GM18870 (cell line): Measurements from ENCODE around the gene PPP2R5E.
A peak's percentile ranks its signal among the peaks of the same experiment; 100 is the strongest.
"Not testable (repeated sequence)": the region's sequence is repeated elsewhere in the genome, so short reads cannot be mapped to it uniquely, and the experiment has no call there.

Source experiments
- ATAC-seq: cut with Tn5 transposase; IDR thresholded peaks from one replicate; pipeline ENCODE4 v1.9.1; 2021; ENCODE audit warnings: moderate library complexity; ENCODE audit not compliant: unreplicated experiment

PPP2R5E gene

GRCh38 chr14:63392236-63392635, 150.9 kb downstream of the PPP2R5E start:
- no peak for ATAC-seq

DNA sequence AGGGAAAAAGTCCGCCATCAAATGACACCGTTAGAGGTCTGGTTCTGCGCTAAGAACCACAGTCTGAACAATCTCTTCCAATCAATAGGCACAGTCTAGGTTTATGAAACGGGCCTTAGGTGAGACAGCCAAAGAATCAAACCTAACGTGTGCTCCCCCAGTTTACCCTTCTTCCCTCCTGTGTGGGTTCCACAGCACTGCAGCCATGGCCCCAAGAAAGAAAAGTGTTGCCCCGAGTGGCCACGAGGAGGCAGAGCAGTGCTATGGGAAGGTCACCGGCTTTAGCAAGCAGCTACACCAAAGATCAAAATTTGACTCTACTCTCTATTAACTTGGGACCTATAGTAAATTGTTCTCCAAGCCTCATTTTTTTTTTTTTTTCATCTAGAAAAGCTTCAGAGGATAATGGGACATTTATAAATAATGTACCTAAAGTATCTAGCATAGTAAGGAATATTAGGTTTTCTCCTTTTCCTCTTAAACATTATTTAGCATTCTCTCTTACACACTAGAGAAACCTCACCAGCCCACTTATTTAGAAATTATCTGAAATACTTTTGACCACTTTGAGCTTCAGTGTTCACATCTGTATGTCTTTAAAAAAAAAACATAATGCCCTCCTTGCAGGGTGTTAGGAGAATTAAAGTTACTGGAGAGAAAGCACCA, 154.3 kb downstream of the PPP2R5E start:
- ATAC-seq = peak; percentile 61

DNA sequence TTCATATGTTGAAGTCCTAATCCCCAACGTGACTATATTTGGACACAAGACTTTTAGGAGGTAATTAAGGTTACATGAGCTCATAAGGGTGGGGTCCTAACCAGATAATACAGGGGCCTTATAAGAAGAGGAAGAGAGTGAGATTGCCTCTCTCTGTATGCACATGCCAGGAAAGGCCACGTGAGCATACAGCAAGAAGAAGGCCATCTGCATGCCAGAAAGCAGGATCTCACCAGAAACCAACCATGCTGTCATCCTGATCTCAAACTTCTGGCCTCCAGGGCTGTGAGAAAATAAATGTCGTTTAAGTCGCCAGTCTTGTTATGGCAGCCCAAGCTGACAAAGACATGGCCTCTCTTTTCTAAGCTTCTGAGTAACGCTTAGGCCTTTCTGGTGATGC, 155.5 kb downstream of the PPP2R5E start:
- no peak for ATAC-seq

- peak; percentile 93 for ATAC-seq
These were observed 159.3 kb downstream of the PPP2R5E start for GRCh38 chr14:63383776-63384367.

DNA sequence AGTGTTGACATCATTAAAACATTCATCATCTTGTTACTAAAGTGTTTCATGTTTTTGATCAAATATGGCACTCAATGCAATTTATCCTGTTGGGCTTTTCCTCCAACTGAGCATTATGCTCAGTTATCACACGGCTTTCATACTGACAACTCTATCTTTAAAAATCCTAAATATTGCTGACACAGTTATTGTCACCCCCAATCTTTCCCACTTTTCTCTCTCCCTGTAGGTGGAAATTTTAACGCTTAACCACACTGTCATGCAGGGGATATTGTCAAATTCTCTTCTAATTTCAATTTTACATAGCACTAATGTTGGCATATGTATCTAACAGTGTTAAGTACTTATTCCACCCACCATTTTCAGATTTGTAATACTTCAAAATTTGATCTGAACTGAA, 164.7 kb downstream of the PPP2R5E start:
- ATAC-seq = no peak

DNA sequence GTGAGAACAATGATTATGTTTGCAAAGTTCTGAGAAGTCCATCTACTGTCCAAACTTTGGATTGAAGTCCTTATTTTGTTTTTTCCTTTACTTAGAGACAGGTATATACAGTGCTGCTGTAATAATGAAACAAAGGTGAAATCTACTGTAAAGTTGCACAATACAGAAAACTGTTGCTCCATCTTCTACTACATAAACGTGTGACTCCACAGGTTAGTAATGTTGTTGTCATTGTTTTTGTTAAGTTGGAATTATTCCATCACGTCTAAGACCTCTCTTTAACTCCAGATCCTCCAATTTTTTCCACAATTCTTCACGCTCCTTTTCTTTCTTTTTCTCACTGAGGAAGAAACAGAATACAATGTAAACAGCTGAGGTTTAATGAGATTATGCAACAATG, 167.4 kb downstream of the PPP2R5E start:
- ATAC-seq = no peak

DNA sequence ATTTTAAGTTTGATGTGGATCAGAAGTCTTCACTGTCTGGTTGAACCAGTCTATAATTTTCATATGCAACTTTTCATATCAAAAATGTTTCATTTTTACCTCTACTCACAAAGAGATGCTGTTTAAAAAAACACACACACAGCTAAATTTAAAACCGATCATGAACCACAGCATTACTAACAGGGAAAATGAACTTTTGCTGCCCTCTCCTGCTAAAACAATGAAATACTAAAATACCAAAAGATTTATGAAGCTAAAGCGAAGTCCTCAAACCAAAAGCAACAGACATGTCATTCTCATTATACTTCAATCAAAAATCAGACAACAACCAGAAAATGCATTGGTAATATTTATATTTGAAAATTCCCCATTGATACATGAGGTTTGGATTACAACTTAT, 171.6 kb downstream of the PPP2R5E start:
- ATAC-seq = not testable (repeated sequence)

GRCh38 chr14:63371033-63371432, 172.1 kb downstream of the PPP2R5E start:
- ATAC-seq = no peak

DNA sequence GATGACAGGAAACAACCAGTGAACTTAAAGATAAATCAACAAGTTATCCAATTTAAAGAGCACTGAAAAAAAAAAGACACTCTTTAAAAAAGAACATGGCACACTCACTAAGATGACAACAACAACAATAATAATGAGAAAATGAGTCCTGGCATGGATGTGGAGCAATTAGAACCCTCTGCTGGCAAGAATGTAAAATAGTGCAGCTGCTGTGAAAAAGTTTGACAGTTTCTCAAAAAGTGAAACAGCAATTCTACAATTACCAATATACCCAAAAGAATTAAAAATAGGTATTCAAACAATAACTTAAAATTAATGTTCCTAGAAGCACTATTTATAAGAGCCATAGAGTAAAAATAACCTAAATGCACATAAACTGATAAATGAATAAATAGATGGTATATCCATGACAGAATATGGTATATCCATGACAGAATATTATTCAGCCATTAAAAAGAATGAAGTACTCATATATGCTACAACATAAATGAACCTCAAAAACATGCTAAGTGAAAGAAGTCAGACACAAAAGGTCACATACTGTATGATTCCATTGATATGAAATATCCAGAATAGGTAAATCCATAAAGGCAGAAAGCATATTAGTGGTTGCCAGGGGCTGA, 175.3 kb downstream of the PPP2R5E start:
- no peak for ATAC-seq

GRCh38 chr14:63362389-63362819, 180.8 kb downstream of the PPP2R5E start:
- no peak for ATAC-seq

- ATAC-seq = no peak
These were observed 181.4 kb downstream of the PPP2R5E start for GRCh38 chr14:63361790-63362189.

GRCh38 chr14:63357841-63358240, 185.3 kb downstream of the PPP2R5E start:
- ATAC-seq = no peak

DNA sequence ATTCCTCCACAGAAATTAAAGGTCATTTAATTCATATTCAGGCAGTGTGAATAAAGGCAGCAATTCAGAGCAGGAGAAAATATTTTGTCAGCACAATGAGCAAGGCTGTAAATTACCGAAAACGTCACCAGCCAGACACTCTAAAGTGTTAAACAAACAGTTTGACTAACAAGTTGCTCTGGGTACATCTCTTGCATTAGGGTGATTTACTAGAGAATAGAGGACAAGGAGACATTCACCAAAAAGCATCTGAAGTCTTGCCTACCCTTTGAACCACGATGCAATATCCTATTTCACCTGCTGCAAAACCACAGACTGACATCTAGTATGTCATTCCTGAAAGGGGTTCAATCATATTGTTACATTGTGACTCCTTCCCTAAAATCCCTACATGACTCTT, 197.4 kb downstream of the PPP2R5E start:
- no peak for ATAC-seq

DNA sequence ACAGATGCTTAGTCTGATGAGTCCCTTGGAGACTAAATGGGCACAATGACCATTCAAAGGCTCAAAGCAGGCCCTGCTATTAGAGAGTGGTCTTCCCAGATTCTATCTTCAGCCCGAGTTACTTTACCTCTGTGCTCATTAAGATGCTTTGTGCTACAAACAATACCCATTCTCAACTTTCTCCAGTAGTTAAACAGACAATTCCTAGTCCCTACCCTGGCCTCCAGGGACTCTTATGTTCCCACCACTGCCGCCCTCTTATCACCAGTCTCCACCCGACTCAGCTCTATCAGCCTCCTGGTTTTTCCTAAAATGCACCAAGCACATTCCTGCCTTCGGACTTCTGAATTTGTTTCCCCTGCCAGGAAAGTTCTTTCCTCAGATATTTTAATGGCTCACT, 198.8 kb downstream of the PPP2R5E start:
- no peak for ATAC-seq

DNA sequence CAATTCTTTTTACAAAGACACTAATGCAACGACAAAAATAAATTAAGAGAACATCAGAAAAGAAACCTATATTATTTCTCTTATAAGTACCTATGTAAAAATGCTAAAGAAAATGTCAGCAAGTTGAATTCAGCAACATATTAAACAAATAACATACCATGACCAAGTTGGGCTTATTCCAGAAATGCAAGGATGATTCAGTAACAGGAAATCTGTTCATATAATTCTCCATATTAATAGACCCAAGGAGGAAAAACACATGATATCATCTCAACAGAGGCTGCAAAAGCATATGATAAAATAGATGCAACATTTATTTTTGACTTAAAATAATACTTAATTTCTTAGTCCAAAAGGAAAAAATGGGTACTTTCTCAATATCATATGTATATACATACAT, 199.3 kb downstream of the PPP2R5E start:
- ATAC-seq = no peak

DNA sequence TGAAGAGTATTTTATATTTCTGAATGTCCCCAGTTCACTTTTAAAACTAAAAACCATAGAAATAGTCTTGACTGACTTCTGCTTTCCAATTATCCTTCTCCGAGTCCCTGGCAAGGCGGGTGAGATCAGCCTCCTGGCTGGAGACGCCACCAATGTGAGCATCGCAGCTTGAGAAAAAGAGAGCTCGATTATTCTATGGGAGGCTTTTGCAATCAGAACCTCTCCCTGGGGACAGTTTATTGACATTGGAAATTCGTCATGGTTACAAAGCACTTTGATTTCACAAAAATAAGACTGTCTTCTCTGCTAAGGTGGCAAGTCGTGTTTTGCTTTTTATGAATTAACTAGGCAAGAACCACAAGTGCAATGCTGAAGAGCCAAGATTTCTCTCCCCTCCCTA, 200.8 kb downstream of the PPP2R5E start:
- no peak for ATAC-seq

GRCh38 chr14:63328787-63329737, 214.1 kb downstream of the PPP2R5E start:
- ATAC-seq = no peak

DNA sequence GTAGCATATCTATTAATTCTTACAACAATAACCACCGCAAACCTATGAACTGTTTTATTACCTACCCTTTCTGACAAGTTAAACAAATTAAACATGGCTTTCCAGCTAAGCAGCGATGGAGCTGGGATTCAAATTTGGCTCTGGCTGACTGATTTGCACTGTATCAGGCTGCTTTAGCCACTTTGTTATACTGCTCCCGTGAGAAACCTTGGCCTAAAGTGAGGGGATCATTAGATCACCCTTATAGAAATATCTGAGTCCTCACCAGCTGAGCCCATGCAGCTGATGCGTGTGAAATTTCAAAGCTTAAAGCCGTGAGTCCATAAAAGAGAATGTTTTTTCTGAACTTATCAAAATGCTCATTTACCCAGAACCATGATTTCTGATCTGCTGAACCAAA, 216.3 kb downstream of the PPP2R5E start:
- ATAC-seq = no peak

DNA sequence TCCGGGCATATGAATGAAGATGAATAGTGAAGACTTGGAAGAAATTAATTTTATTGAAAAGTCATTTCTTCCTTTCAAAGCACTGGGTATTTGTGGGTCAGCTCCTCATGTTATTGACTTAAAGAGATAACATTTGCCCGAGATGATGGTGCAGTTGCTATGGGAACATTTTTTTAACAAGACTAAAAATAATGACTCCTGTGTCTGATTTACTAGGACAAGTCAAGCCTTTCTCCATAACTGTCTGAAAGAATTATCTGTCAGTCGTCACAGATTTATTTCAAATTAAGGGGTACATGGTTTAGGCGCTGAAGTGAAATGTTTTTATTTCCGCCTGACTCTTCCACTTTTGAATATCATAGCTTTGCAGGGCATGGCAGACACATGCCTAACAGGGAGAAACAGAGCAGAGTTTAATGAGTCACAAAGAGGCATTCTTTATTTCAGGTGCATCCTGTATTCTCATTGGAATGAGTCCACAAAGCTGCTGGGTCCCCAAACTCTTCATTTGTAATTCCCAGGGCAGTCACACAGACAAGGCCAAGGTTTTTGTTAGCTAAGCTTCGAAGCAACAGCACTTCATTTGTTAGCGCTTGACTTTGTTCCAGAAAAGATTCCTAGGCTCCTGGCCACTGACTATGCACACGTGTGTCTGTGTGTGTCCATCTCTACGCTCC, 220.1 kb downstream of the PPP2R5E start:
- ATAC-seq = no peak

DNA sequence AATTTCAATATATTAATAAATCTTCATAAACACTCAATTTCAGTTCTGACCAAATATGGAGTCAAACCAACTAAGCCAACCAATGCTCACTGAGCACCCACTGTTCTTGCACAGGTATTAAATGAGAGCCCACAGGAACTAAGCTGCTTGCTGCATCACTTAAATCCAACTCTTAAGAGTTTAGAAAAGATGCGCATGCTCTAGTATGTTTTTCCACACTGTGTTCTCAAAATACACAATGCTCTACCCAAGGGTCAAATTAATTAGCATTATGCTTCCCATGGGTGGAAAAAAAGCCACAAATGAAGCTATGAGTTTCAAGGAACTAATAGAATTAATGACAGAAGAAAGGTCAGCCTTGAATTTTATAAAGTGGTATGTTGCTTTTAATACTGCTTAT, 220.7 kb downstream of the PPP2R5E start:
- no peak for ATAC-seq
